NCI-H187 (cell line): ENCODE measurements around the gene SERPINA12.

ENCODE experiments used
- DNase-seq, 2 experiments: peaks; one replicate each; lab custom pipeline; 2025; lab: John Stamatoyannopoulos, UW

Gene SERPINA12

GRCh38 chr14:94462763-94463572, 46.3 kb downstream of the SERPINA12 start:
- DNase-seq = no peak

GRCh38 chr14:94462219-94462551, 47.1 kb downstream of the SERPINA12 start:
- no peak for DNase-seq

- DNase-seq = no peak
Measured at GRCh38 chr14:94461526-94462218, 47.6 kb downstream of the SERPINA12 start.

GRCh38 chr14:94460631-94461416, 48.4 kb downstream of the SERPINA12 start:
- no peak for DNase-seq

GRCh38 chr14:94458558-94459205, 50.6 kb downstream of the SERPINA12 start:
- no peak for DNase-seq

- no peak for DNase-seq
Measured at GRCh38 chr14:94458096-94458495, 51.2 kb downstream of the SERPINA12 start.

- DNase-seq = no peak
Measured at GRCh38 chr14:94455928-94456327, 53.3 kb downstream of the SERPINA12 start.

- DNase-seq = no peak
Measured at GRCh38 chr14:94451826-94452225, 57.4 kb downstream of the SERPINA12 start.

- no peak for DNase-seq
Measured at GRCh38 chr14:94451091-94451771, 58.0 kb downstream of the SERPINA12 start.

GRCh38 chr14:94450722-94451090, 58.6 kb downstream of the SERPINA12 start:
- DNase-seq = no peak

GRCh38 chr14:94449930-94450329, 59.3 kb downstream of the SERPINA12 start:
- DNase-seq = no peak

- DNase-seq = no peak
Measured at GRCh38 chr14:94448071-94448808, 61.0 kb downstream of the SERPINA12 start.

GRCh38 chr14:94447206-94447605, 62.1 kb downstream of the SERPINA12 start:
- DNase-seq = no peak

- no peak for DNase-seq
Measured at GRCh38 chr14:94446126-94446525, 63.1 kb downstream of the SERPINA12 start.

- DNase-seq = no peak
Measured at GRCh38 chr14:94445003-94445402, 64.3 kb downstream of the SERPINA12 start.

- no peak for DNase-seq
Measured at GRCh38 chr14:94441531-94442205, 67.6 kb downstream of the SERPINA12 start.

GRCh38 chr14:94441130-94441529, 68.1 kb downstream of the SERPINA12 start:
- DNase-seq = no peak

- DNase-seq = no peak
Measured at GRCh38 chr14:94439453-94440057, 69.7 kb downstream of the SERPINA12 start.
